CD4-positive, alpha-beta T cell treated with Interleukin-10 for 1 hour (primary cell): ENCODE measurements around the gene CLASP2.
"Not testable (repeated sequence)": the region's sequence is repeated elsewhere in the genome, so short reads cannot be mapped to it uniquely, and the experiment has no call there.

ENCODE experiments used
- DNase-seq: peaks from one replicate; pipeline ENCODE4 v3.0.0-alpha.2; 2020

CLASP2 gene

DNA sequence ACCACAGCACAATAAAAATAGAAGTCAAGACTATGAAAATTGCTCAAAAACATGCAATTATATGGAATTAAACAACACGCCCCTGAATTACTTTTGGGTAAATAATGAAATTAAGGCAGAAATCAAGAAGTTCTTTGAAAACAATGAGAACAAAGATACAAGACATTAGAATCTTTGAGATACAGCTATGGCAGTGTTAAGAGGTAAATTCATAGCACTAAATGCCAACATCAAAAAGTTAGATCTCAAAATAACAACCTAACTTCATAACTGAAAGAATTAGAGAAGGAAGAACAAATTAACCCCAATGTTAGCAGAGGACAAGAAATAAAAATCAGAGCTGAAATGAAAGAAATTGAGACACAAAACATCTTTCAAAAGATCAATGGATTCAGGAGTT is 191.3 kb downstream of the CLASP2 start:
- DNase-seq, result no peak

DNA sequence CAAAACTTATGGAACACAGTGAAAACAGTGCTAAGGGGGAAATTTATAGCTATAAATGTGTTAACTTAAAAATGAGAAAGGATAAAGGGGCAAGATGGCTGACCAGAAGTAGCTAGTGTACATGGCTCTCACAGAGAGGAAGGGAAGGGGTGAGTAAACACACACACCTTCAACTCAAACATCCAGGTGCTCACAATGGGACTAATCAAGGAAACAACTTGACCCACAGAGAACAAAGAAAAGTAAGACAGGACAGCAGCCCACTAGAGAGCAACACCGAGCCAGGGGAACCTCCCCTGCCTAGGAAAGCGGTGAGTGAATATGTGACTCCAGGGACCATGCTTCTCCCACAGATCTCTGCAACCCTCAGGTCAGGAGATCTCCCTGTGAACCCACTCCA is 192.8 kb downstream of the CLASP2 start:
- DNase-seq, result no peak

DNA sequence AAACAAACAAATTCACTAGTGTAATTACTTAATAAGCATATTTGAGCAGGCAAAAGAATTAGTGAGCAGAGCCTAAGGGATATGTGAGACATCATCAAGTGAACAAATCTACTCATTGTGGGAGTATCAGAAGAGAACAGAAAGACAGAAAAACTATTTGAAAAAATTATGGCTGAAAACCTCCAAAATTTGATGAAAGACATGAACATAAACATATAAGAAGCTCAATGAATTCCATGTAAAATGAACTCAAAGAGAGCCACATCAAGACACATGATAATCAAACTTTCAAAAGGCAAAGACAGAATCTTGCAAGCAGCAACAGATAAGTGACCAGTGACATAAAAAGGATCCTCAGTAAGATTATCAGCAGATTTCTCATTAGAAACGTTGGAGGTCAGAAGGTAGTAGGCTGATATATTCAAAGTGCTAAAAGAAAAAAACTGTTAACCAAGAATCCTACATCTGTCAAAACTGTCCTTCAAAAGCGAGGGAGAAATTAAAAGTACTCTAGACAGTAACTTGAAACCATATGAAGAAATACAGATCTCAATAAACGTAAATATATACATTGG is 194.9 kb downstream of the CLASP2 start:
- DNase-seq, result no peak

DNA sequence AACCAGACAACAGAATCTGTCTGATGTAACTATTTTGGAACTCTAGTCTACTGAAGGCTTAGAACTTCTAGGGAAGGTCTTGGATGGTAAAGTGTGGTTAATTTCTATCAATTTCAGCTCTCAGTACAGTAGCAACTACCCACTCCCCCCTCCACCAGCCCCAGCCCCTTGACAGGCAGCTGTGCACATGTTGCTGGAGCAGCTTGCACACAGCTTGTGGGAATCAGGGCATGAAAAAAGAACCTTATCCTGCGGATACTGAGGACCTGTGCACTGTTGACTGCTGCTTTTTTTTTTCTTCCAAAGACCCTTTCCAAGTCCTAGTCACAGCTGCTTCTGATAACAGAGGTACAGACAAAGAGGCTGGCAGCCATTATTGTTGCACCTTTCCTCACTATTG is 196.3 kb downstream of the CLASP2 start:
- DNase-seq, result no peak

DNA sequence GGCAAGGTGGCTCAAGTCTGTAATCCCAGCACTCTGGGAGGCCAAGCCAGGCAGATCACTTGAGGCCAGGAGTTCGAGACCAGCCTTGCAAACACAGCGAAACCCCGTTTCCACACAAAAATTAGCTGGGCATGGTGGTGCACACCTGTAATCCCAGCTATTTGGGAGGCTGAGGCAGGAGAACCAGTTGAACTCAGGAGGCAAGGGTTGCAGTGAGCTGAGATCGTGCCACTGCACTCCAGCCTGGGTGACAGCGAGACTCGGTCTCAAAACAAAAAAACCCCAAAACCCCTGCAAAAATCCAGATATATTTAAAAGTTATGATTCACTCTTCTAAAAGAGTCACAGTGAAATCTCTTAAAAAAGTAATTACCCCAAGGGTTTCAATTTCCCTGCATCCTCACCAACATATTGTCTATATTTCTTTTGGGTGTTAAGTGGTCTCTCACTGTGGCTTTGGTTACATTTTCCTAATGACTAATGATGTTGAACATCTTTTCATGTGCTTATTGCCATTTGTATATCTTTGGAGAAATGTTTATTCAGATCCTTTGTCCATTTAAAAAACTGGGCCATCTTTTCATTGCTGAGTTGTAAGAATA is 204.7 kb downstream of the CLASP2 start:
- no peak for DNase-seq

DNA sequence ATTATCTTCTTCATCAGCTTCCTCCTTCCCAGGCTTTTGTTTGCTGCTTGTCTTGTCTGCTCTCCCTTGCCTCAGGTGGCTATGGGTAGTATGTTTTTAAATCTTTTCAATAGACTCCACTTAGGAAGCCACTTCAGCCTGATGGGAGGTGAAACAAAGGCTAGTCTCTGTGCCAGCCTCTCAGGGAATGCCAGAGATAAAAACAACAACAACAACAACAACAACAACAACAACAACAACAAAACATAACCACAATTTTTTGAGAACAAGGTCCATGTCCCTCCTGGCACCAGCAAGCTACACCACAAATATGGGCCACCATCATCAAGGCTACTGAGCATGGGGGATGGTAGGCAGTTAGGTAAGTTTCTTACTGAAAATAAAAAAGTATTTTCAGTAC is 213.0 kb downstream of the CLASP2 start:
- DNase-seq, result no peak

DNA sequence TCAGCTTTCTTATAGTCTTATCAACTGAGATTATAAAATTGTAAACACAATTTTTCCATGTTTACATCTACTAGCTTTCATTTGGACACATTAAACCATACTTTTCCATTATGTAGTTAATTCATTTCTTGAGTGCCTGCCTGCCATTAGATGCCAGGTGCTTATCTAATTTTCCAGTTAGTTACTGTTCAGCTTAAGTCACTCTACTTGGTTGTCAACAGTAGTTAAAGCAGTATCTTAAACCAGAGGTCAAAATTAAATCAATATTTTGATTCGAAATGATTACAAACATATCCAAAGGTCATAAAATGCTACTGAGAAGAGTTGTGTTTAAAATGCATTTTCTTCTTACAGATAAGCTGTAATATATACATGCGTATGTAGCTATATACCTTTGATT is 221.6 kb downstream of the CLASP2 start:
- no peak for DNase-seq

DNA sequence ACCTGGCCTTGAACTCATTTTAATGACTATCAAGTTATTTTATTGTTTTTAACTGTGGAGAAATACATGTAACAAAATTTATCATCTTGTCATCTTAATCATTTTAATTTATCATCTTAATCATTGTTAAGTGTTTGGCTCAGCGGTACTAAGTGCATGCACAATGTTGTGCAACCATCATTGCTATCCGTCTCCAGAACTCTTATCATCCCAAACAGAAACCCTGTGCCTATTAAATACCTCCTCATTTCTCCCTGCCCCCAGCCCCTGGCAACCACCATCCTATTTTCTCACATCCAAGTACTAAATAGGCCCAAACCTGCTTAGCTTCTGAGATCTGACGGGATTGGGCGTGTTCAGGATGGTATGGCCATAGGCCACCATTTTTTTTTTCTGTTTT is 226.3 kb downstream of the CLASP2 start:
- DNase-seq, result no peak

DNA sequence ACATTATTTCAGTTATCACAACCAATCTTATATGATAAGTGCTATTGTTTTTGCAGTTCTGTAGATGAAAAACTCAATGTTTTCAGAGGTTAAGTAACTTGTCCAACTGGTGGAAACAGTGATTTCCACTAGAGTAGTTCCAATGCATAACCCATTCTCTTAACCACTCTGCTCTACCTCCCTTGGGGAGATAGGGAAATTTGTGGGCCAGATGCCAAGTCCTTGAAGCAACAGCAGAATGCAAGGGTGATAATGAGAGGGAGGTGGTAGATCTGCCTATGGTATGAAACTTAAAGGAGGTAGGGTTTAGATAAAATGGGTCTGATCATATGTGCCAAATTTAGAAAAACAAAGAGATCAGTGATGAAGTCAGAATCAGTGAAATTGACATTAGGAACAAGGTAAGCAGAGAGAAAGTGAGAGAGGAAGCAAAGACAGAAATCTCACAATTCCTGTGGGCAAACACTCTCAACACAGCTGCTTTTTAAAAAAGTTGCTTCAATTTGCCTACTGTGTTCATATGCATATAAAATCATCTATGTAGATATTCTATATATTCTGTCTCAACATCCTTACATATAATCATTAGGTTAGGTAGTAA is 227.3 kb downstream of the CLASP2 start:
- DNase-seq, result no peak

DNA sequence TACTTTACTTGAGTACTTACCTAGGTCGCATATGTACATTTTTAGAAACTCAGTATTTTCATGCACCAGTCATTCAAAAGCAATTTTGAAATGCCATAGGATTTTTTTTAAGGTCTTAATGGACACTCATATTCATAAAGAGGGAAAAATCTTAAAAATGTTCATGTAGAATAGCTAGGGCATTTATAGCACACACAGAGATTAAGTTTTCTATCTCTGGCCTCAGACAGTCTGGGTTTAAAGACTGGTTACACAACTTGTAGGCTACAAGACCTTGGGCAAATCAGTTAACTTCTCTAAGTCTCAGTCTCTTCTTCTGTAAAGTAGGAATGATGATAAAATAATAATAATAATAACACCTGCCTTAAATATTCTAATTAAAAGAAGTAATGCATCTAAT is 229.4 kb downstream of the CLASP2 start:
- no peak for DNase-seq

DNA sequence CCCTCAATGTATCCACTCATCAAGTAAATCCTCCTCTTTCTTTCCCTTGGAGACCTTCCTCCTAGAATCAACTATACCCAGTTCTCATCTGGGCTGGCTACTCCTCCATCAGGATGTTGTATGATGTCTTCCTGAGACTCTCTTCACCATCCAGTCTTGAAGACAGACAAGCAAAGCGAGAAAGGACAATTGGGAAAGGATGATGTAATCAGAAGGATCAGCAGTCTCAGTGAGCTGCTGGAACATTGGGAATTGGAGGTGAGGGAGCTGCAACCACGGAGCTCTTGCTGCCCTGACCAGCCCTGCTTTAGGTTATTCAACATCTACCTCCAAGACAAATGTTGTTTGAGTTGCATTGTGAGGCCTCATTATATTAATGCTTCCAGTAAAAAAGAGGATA is 229.8 kb downstream of the CLASP2 start:
- DNase-seq, result no peak

DNA sequence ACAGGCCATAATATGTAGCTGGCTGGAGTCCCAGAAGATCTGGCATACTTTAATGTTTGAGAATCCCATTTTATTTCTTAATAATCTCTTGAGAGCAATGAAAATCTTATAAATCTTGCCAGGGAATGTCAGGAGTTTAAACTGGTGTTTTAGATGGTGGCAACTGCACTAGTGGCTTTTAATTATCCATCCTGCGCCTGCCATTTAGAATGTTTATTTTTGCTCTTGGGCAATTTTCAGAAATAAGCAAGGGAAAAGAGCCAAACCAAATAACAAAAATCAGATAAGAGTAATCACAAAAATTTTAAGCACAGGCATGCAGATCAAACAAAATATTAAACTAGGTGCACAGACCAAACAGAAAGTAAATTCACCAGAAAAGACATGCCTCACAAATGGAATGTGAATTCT is 235.9 kb downstream of the CLASP2 start:
- DNase-seq, result no peak

DNA sequence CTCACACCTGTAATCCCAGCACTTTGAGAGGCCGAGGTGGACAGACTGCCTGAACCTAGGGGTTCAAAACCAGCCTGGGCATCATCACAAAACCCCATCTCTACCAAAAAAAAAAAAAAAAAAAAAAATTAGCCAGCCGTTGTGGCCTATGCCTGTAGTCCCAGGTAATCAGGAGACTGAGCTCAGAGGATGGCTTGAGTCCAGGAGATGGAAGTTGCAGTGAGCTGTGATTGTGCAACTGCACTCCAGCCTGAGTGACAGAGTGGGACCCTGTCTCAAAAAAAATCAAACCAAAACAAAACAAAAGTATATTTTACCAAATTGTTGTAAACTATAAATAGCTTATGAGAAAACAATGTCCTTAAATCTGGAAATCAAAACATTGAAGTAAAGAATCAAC is 243.2 kb downstream of the CLASP2 start:
- DNase-seq, result no peak

DNA sequence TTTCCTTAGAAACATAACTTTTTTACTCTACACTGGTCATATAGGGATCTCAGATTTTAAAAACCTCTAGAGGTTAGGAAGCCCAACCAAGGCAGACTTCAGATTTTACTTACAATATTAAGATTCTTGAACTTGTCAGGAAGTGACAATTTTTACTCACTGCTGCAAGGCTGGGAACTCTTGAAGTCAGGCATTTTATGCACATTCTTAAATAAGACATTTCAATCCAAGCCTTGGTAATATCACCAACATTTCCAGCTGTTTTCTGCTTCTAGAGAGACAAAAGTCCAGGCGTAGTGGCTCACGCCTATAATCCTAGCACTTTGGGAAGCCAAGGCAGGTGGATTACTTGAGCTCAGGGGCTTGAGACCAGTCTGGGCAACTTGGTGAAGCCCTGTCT is 244.2 kb downstream of the CLASP2 start:
- DNase-seq, result no peak

DNA sequence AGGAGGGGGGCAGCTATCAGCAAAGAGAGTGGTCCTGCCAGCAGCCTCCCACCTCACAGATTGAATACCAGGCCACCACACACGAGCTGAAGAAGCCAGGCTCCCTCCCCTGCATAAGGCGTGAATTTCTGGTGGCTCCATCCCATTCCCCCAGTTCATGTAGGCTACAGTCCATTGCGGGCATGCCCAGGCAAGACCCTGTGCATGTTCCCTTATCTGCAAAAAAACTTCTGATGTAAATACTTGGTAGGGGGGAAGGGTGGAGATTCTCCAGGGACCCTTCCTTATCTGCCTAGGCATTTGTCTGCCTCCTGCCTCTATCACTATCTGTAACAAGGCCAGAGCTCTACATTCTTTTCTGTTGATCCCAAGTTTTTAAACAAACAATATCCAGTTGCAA is 250.3 kb downstream of the CLASP2 start:
- no peak for DNase-seq

DNA sequence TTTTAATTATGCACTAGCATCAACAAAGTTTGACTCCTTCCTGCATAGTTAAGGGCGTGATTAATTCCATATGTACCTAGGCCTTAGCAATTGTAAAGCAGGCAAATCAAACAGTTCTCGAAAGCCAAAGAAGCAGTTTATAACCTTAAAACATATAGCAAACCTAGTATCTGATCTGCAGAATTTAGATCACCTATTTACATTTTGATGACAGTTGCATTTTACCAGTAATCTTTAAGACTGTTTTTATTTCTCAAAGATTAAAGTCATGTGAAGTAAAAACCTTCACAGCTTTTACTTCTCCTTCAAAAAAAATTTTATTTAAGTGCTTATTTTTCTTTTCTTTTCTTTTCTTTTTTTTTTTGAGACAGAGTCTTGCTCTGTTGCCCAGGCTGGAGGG is 257.0 kb downstream of the CLASP2 start:
- no peak for DNase-seq

DNA sequence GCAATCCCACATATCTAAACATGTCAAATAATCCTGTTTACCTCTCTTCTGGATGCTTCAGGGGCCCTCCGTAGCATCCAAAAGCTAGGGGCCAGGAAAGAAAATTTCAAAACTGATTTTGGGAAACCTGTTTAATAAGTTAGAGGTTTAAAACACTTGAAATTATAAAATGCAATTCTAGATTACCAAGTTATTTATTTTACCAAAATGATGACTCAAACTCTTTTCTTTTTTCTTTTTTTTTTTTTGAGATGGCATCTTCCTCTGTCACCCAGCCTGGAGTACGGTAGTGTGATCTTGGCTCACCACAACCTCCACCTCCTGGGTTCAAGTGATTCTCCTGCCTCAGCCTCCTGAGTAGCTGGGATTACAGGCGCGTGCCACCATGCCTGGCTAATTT is 258.5 kb downstream of the CLASP2 start:
- DNase-seq, result not testable (repeated sequence)

DNA sequence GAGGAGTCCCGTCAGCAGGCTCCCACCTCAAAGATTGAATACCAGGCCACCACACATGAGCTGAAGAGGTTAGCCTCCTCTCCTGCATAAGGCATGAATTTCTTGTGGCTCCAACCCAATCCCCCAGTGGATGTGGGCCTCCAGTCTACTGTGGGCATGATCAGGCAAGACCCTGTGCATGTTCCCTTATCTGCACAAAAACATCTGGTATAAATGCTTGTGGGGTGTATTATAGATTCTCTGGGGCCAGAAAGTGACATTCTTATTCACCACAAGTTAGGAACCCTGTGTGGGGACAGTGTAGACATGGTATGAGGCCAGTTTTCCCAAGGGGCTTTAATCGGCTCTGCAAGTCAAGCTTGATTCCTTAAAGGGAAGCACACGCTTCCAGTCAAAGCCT is 259.6 kb downstream of the CLASP2 start:
- no peak for DNase-seq

DNA sequence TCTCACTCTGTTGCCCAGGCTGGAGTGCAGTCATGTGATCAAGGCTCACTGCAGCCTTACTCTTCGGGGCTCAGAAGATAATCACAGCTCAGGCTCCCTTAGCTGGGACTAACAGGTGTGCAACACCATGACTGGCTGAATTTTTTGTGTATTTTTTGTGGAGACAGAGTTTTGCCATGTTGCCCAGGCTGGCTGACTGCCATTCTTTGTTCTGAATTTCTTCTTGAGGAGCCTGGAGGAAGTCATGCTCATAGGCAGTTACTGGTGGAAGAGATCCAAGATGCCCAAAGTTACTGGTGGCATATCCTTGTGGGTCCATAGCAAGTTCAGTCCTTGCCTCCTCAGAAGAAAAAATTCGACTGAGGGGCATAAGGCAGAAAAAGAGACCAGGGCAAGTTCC is 261.3 kb downstream of the CLASP2 start:
- no peak for DNase-seq

DNA sequence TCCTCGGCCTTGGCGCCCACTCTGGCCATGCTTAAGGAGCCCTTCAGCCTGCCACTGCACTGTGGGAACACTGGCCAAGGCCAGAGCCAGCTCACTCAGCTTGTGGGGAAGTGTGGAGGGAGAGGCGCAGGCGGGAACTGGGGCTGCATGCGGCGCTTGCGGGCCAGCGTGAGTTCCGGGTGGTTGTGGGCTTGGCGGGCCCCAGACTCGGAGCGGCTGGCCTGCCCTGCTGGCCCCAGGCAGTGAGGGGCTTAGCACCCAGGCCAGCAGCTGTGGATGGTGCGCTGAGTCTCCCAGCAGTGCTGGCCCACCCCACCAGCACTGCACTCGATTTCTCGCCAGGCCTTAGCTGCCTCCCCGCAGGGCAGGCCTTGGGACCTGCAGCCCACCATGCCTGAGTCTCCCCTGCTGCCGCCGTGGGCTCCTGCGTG is 264.7 kb downstream of the CLASP2 start:
- DNase-seq, result no peak

DNA sequence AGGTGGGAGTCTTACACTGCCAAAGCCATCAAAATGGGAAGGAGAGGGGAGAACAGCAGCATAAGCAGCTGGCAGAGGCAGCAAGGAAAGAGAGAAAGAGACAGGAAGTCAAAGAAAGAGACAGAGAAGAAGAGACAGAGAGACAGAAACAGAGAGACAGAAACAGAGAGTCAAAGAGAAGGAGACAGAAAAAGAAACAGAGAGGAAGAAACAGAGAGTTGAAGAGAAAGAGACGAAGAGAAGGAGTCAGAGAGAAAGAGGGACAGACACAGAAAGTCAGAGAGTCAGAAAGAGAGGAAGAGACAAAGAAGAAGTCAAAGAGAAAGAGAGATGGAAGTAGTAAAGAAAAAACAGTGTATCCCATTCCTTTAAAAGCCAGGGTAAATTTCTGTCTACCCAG is 266.1 kb downstream of the CLASP2 start:
- not testable (repeated sequence) for DNase-seq

DNA sequence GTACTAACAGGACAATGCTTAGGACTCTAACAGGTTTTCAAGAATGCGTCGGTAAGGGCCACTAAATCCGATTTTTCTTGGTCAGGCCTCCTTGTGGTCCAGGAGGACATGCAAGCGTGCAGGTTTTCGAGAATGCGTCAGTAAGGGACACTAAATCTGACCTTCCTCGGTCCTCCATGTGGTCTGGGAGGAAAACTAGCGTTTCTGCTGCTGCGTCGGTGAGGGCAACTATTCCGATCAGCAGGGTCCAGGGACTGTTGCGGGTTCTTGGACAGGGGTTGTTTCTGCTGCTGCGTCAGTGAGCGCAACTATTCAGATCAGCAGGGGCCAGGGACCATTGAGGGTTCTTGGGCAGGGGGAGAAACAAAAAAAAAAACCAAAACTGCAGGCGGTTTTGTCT is 270.1 kb downstream of the CLASP2 start:
- DNase-seq, result no peak

DNA sequence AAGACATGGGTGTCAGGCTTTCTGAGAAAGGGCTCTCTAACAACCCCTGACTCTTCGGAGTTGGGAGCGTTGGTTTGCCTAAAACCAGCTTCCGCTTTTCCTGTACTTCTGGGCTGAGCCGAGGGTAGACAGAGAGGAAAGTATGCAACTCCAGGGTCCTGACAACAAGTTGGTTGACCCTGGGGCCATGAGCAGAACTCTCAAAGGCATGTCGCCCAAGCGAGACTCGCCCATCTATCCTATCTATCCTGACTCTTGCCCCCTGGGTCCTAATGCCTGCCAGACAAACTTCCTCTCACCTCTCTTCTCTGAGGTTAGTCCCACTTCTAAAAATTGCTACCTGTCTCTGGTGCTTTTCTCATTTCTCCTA is 270.8 kb downstream of the CLASP2 start:
- DNase-seq, result not testable (repeated sequence)
